ENCODE data around the gene ECHS1.

The ECHS1 gene

DNA sequence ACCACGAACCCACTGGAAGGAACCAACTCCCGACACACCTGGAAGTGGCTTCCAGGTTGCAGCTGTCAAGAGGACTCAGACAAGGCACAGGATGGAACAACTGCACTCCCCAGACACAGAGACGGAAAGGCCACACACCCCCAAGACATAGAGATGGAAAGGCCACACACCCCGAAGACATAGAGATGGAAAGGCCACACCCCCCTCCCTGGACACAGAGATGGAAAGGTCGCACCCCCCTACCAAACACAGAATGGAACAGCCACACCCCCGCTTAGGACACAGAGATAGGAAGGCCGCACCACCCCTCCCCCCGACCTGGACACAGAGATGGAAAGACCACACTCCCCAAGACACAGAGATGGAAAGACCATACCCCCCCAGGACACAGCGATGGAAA lies 56.9 kb downstream of the ECHS1 start (continued):
- TF ChIP-seq, protein P1, sequence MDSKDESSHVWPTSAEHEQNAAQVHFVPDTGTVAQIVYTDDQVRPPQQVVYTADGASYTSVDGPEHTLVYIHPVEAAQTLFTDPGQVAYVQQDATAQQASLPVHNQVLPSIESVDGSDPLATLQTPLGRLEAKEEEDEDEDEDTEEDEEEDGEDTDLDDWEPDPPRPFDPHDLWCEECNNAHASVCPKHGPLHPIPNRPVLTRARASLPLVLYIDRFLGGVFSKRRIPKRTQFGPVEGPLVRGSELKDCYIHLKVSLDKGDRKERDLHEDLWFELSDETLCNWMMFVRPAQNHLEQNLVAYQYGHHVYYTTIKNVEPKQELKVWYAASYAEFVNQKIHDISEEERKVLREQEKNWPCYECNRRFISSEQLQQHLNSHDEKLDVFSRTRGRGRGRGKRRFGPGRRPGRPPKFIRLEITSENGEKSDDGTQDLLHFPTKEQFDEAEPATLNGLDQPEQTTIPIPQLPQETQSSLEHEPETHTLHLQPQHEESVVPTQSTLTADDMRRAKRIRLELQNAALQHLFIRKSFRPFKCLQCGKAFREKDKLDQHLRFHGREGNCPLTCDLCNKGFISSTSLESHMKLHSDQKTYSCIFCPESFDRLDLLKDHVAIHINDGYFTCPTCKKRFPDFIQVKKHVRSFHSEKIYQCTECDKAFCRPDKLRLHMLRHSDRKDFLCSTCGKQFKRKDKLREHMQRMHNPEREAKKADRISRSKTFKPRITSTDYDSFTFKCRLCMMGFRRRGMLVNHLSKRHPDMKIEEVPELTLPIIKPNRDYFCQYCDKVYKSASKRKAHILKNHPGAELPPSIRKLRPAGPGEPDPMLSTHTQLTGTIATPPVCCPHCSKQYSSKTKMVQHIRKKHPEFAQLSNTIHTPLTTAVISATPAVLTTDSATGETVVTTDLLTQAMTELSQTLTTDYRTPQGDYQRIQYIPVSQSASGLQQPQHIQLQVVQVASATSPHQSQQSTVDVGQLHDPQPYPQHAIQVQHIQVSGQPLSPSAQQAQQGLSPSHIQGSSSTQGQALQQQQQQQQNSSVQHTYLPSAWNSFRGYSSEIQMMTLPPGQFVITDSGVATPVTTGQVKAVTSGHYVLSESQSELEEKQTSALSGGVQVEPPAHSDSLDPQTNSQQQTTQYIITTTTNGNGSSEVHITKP (tag by site-specific recombination; IDR thresholded peaks at IDR 0.05), result peak; percentile 94
- TF ChIP-seq, protein P2, sequence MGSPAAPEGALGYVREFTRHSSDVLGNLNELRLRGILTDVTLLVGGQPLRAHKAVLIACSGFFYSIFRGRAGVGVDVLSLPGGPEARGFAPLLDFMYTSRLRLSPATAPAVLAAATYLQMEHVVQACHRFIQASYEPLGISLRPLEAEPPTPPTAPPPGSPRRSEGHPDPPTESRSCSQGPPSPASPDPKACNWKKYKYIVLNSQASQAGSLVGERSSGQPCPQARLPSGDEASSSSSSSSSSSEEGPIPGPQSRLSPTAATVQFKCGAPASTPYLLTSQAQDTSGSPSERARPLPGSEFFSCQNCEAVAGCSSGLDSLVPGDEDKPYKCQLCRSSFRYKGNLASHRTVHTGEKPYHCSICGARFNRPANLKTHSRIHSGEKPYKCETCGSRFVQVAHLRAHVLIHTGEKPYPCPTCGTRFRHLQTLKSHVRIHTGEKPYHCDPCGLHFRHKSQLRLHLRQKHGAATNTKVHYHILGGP (tag by site-specific recombination; IDR thresholded peaks at IDR 0.05), result no peak
- no peak for TF ChIP-seq ZNF335 (tag by site-specific recombination; conservative IDR thresholded peaks at IDR 0.05)
- TF ChIP-seq ZNF629 (tag by site-specific recombination; IDR thresholded peaks at IDR 0.05), result no peak
- TF ChIP-seq, protein P3, sequence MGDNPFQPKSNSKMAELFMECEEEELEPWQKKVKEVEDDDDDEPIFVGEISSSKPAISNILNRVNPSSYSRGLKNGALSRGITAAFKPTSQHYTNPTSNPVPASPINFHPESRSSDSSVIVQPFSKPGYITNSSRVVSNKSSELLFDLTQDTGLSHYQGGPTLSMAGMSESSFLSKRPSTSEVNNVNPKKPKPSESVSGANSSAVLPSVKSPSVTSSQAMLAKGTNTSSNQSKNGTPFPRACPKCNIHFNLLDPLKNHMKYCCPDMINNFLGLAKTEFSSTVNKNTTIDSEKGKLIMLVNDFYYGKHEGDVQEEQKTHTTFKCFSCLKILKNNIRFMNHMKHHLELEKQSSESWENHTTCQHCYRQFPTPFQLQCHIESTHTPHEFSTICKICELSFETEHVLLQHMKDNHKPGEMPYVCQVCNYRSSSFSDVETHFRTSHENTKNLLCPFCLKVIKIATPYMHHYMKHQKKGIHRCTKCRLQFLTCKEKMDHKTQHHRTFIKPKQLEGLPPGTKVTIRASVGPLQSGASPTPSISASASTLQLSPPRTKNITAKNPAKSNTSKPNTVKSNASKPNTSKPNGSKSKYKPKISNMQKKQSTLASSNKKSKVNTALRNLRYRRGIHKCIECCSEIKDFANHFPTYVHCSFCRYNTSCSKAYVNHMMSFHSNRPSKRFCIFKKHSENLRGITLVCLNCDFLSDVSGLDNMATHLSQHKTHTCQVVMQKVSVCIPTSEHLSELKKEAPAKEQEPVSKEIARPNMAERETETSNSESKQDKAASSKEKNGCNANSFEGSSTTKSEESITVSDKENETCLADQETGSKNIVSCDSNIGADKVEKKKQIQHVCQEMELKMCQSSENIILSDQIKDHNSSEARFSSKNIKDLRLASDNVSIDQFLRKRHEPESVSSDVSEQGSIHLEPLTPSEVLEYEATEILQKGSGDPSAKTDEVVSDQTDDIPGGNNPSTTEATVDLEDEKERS (tag by site-specific recombination; IDR thresholded peaks at IDR 0.05), result no peak
- TF ChIP-seq, protein P4, sequence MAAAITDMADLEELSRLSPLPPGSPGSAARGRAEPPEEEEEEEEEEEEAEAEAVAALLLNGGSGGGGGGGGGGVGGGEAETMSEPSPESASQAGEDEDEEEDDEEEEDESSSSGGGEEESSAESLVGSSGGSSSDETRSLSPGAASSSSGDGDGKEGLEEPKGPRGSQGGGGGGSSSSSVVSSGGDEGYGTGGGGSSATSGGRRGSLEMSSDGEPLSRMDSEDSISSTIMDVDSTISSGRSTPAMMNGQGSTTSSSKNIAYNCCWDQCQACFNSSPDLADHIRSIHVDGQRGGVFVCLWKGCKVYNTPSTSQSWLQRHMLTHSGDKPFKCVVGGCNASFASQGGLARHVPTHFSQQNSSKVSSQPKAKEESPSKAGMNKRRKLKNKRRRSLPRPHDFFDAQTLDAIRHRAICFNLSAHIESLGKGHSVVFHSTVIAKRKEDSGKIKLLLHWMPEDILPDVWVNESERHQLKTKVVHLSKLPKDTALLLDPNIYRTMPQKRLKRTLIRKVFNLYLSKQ (tag by site-specific recombination; IDR thresholded peaks at IDR 0.05; ENCODE audit: borderline replicate concordance), result no peak
- no peak for TF ChIP-seq OSR2 (tag by site-specific recombination; IDR thresholded peaks at IDR 0.05)
- no peak for TF ChIP-seq ZNF10 (tag by site-specific recombination; IDR thresholded peaks at IDR 0.05)
- peak; percentile 15; the same call in 1 of the 2 replicates for TF ChIP-seq KLF9 (tag by site-specific recombination; IDR thresholded peaks at IDR 0.05; ENCODE audit: low read depth)
- TF ChIP-seq ZNF654 (tag by site-specific recombination; IDR thresholded peaks at IDR 0.05; ENCODE audit: low read depth), result no peak
- TF ChIP-seq, protein P5, sequence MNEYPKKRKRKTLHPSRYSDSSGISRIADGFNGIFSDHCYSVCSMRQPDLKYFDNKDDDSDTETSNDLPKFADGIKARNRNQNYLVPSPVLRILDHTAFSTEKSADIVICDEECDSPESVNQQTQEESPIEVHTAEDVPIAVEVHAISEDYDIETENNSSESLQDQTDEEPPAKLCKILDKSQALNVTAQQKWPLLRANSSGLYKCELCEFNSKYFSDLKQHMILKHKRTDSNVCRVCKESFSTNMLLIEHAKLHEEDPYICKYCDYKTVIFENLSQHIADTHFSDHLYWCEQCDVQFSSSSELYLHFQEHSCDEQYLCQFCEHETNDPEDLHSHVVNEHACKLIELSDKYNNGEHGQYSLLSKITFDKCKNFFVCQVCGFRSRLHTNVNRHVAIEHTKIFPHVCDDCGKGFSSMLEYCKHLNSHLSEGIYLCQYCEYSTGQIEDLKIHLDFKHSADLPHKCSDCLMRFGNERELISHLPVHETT (tag by site-specific recombination; IDR thresholded peaks at IDR 0.05), result no peak
- no peak for TF ChIP-seq ZNF571 (tag by site-specific recombination; IDR thresholded peaks at IDR 0.05)
- TF ChIP-seq ZNF350 (tag by site-specific recombination; IDR thresholded peaks at IDR 0.05), result no peak
- no peak for TF ChIP-seq HOXA7 (CRISPR knock-in tag; IDR thresholded peaks at IDR 0.05; ENCODE audit: borderline replicate concordance)
- no peak for TF ChIP-seq ZNF2 (tag by site-specific recombination; IDR thresholded peaks at IDR 0.05)
- TF ChIP-seq ZNF211 (tag by site-specific recombination; IDR thresholded peaks at IDR 0.05; ENCODE audit: low read depth), result no peak
- TF ChIP-seq ZSCAN30 (tag by site-specific recombination; IDR thresholded peaks at IDR 0.05), result no peak
- TF ChIP-seq, protein P6, sequence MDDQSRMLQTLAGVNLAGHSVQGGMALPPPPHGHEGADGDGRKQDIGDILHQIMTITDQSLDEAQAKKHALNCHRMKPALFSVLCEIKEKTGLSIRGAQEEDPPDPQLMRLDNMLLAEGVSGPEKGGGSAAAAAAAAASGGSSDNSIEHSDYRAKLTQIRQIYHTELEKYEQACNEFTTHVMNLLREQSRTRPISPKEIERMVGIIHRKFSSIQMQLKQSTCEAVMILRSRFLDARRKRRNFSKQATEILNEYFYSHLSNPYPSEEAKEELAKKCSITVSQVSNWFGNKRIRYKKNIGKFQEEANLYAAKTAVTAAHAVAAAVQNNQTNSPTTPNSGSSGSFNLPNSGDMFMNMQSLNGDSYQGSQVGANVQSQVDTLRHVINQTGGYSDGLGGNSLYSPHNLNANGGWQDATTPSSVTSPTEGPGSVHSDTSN (CRISPR knock-in tag; IDR thresholded peaks at IDR 0.05), result no peak
- TF ChIP-seq, protein P7, sequence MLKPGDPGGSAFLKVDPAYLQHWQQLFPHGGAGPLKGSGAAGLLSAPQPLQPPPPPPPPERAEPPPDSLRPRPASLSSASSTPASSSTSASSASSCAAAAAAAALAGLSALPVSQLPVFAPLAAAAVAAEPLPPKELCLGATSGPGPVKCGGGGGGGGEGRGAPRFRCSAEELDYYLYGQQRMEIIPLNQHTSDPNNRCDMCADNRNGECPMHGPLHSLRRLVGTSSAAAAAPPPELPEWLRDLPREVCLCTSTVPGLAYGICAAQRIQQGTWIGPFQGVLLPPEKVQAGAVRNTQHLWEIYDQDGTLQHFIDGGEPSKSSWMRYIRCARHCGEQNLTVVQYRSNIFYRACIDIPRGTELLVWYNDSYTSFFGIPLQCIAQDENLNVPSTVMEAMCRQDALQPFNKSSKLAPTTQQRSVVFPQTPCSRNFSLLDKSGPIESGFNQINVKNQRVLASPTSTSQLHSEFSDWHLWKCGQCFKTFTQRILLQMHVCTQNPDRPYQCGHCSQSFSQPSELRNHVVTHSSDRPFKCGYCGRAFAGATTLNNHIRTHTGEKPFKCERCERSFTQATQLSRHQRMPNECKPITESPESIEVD (tag by site-specific recombination; IDR thresholded peaks at IDR 0.05), result no peak
